ENCODE data around the gene CCM2L.

The CCM2L gene

GRCh38 chr20:31992086-31992485 lies 18.2 kb upstream of the CCM2L start:
- DNase-seq (ENCODE audit: low read depth in 3 of 3), result no peak

- no peak for DNase-seq (ENCODE audit: low read depth in 3 of 3)
These were observed 13.2 kb upstream of the CCM2L start for GRCh38 chr20:31996996-31997395.

- no peak for DNase-seq (ENCODE audit: low read depth in 3 of 3)
These were observed 12.0 kb upstream of the CCM2L start for GRCh38 chr20:31998246-31998645.

GRCh38 chr20:32003325-32003724 lies 6.9 kb upstream of the CCM2L start:
- DNase-seq (ENCODE audit: low read depth in 3 of 3), result no peak

- no peak for DNase-seq (ENCODE audit: low read depth in 3 of 3)
These were observed 5.3 kb upstream of the CCM2L start for GRCh38 chr20:32004963-32005362.

- DNase-seq (ENCODE audit: low read depth in 3 of 3), result no peak
These were observed 4.2 kb upstream of the CCM2L start for GRCh38 chr20:32006053-32006452.

GRCh38 chr20:32006841-32007786 lies 3.1 kb upstream of the CCM2L start:
- DNase-seq (ENCODE audit: low read depth in 3 of 3), result no peak

- DNase-seq (ENCODE audit: low read depth in 3 of 3), result no peak
These were observed 2.2 kb upstream of the CCM2L start for GRCh38 chr20:32007787-32008616.

GRCh38 chr20:32009564-32009963 lies 674 bp upstream of the CCM2L start:
- DNase-seq (ENCODE audit: low read depth in 3 of 3), result no peak

- no peak for DNase-seq (ENCODE audit: low read depth in 3 of 3)
These were observed 428 bp downstream of the CCM2L start for GRCh38 chr20:32010666-32011065.

GRCh38 chr20:32012159-32012688 lies 2.0 kb downstream of the CCM2L start:
- no peak for DNase-seq (ENCODE audit: low read depth in 3 of 3)

GRCh38 chr20:32013326-32013725 lies 3.1 kb downstream of the CCM2L start:
- DNase-seq (ENCODE audit: low read depth in 3 of 3), result no peak

GRCh38 chr20:32017711-32018251 lies 7.5 kb downstream of the CCM2L start:
- DNase-seq (ENCODE audit: low read depth in 3 of 3), result peak in 1 of 3 experiments; percentile 44

- peak in 2 of 3 experiments; percentile 22 to 55 for DNase-seq (ENCODE audit: low read depth in 3 of 3)
These were observed 8.3 kb downstream of the CCM2L start for GRCh38 chr20:32018269-32019155.

GRCh38 chr20:32019156-32019510 lies 8.9 kb downstream of the CCM2L start:
- no peak for DNase-seq (ENCODE audit: low read depth in 3 of 3)

- no peak for DNase-seq (ENCODE audit: low read depth in 3 of 3)
These were observed 9.6 kb downstream of the CCM2L start for GRCh38 chr20:32019563-32020463.

GRCh38 chr20:32021091-32021490 lies 10.9 kb downstream of the CCM2L start:
- no peak for DNase-seq (ENCODE audit: low read depth in 3 of 3)

GRCh38 chr20:32024683-32025295 lies 14.6 kb downstream of the CCM2L start:
- no peak for DNase-seq (ENCODE audit: low read depth in 3 of 3)

- no peak for DNase-seq (ENCODE audit: low read depth in 3 of 3)
These were observed 17.4 kb downstream of the CCM2L start for GRCh38 chr20:32027643-32028042.
